Activated CD8-positive, alpha-beta T cell treated with anti-CD3 and anti-CD28 coated beads for 36 hours (primary cell): ENCODE data around the gene IFI27L1. TPM values are rescaled to one million over a fixed set of nuclear protein-coding genes. Genes with fewer than 3 reads are reported as not detected.

Experiments used
- ATAC-seq: fragments of 200-7000 bp; cut with Tn5 transposase; one replicate; pipeline ENCODE4 v1.10.0; 2021; ENCODE audit warnings: mild to moderate bottlenecking, moderate library complexity
- CTCF ChIA-PET: fragments of 350-600 bp; sonication (Branson Sonifier 250); formaldehyde crosslinking; loops from one replicate; lab custom pipeline; 2021; ENCODE audit warnings: antibody characterized with exemption; lab: Charles Lee
- POLR2A ChIA-PET: fragments of 350-600 bp; sonication (Branson Sonifier 250); formaldehyde crosslinking; loops from one replicate; lab custom pipeline; 2021; ENCODE audit warnings: antibody characterized with exemption; lab: Charles Lee
- DNase-seq: peaks from one replicate; pipeline ENCODE4 v3.0.0-alpha.2; 2020
- H3K27ac Mint-ChIP-seq: one replicate; pipeline ENCODE4 v1.8.0; 2021; ENCODE audit warnings: mild to moderate bottlenecking, mixed read lengths
- H3K27me3 Mint-ChIP-seq: one replicate; pipeline ENCODE4 v1.8.0; 2021; ENCODE audit warnings: mixed read lengths
- H3K36me3 Mint-ChIP-seq: one replicate; pipeline ENCODE4 v1.8.0; 2021; ENCODE audit warnings: low read depth, mixed read lengths
- H3K4me1 Mint-ChIP-seq: one replicate; pipeline ENCODE4 v1.8.0; 2021; ENCODE audit warnings: low read depth, mixed read lengths
- H3K4me3 Mint-ChIP-seq: one replicate; pipeline ENCODE4 v1.8.0; 2021; ENCODE audit warnings: mild to moderate bottlenecking, moderate library complexity, mixed read lengths
- H3K9me3 Mint-ChIP-seq: one replicate; pipeline ENCODE4 v1.8.0; 2021; ENCODE audit warnings: mixed read lengths
- CTCF ChIP-seq: fragments of 200-600 bp; IDR thresholded peaks from one replicate; pipeline ENCODE4 v1.8.0; 2022; ENCODE audit warnings: antibody characterized with exemption, mild to moderate bottlenecking
- intact Hi-C: fragments of 100-400 bp; cut with micrococcal nuclease; formaldehyde crosslinking; loops from one replicate; pipeline ENCODE4 v1.10.0; 2022
- total RNA-seq, 2 experiments: library from RNA; stranded (reverse); gene quantifications; one replicate each; pipeline ENCODE4 v1.2.3, GENCODE V29; 2021

IFI27L1 gene
- total RNA-seq, 2 experiments from 2014 or later: 21.9 to 23.3 TPM

- ChIA-PET POLR2A (interaction anchor here (2.6 kb wide), 1 partner anchor 8 kb away, joined by 7 read pairs; no protein-coding TSS in a partner anchor), CTCF (interaction anchor here (0.8 to 3.0 kb wide), 11 partner anchors 15 to 130 kb away, joined by 3 to 16 read pairs (median 4); no protein-coding TSS in a partner anchor)
- H3K27me3 Mint-ChIP-seq: no peaks in the 10 kb centered on the region
- DNase-seq (no peak), ATAC-seq (no peak)
- intact Hi-C loops: no loop called here
- no peak overlapping the region for H3K27ac Mint-ChIP-seq
- H3K9me3 Mint-ChIP-seq: no peaks in the 10 kb centered on the region
- peaks cover 71% of the 10 kb centered on the region for H3K36me3 Mint-ChIP-seq
- TF ChIP-seq CTCF: no peak
- H3K4me1 Mint-ChIP-seq: peaks cover 13% of the 10 kb centered on the region
- H3K4me3 Mint-ChIP-seq: no peak overlapping the region
These were observed 30.0 kb upstream of the IFI27L1 start for GRCh38 chr14:94051115-94051514.

- H3K36me3 Mint-ChIP-seq: peaks cover 78% of the 10 kb centered on the region
- POLR2A ChIA-PET: interaction anchor here (0.8 kb wide), 1 partner anchor 9 kb away, joined by 3 read pairs; no protein-coding TSS in a partner anchor
These were observed 29.3 kb upstream of the IFI27L1 start for GRCh38 chr14:94051779-94052178.

GRCh38 chr14:94052199-94052598 lies 28.9 kb upstream of the IFI27L1 start:
- DNase-seq (no peak), ATAC-seq (no peak)
- Mint-ChIP-seq H3K36me3 (peaks cover 80% of the 10 kb centered on the region), H3K4me1 (peaks cover 24% of the 10 kb centered on the region), H3K27ac (peak overlapping the region; percentile 2), H3K9me3 (no peaks in the 10 kb centered on the region), H3K27me3 (no peaks in the 10 kb centered on the region), H3K4me3 (no peak overlapping the region)
- ChIA-PET CTCF (interaction anchor here (1.0 to 3.1 kb wide), 8 partner anchors 16 to 113 kb away, joined by 3 to 16 read pairs (median 6); partner anchors contain the start of gene IFI27L1), POLR2A (interaction anchor here (0.8 kb wide), 1 partner anchor 10 kb away, joined by 3 read pairs; no protein-coding TSS in a partner anchor)
- TF ChIP-seq CTCF: no peak
- intact Hi-C loops: no loop called here

More at GRCh38 chr14:94051779-94052178, 29.3 kb upstream of the IFI27L1 start:
- no peak for TF ChIP-seq CTCF
- H3K27ac Mint-ChIP-seq: peak overlapping the region; percentile 2
- H3K9me3 Mint-ChIP-seq: no peaks in the 10 kb centered on the region
- DNase-seq (no peak), ATAC-seq (no peak)
- peaks cover 20% of the 10 kb centered on the region for H3K4me1 Mint-ChIP-seq
- intact Hi-C loops: no loop called here
- CTCF ChIA-PET: interaction anchor here (0.5 to 3.1 kb wide), 10 partner anchors 15 to 112 kb away, joined by 3 to 16 read pairs (median 4); no protein-coding TSS in a partner anchor
- H3K4me3 Mint-ChIP-seq: no peak overlapping the region
- no peaks in the 10 kb centered on the region for H3K27me3 Mint-ChIP-seq

GRCh38 chr14:94052662-94053061 lies 28.4 kb upstream of the IFI27L1 start:
- ChIA-PET POLR2A (interaction anchor here (0.9 to 1.6 kb wide), 2 partner anchors 28 to 128 kb away, joined by 3 to 8 read pairs; partner anchors contain the start of genes DDX24 and IFI27L1), CTCF (interaction anchor here (1.0 to 3.1 kb wide), 5 partner anchors 29 to 113 kb away, joined by 5 to 16 read pairs (median 6); partner anchors contain the start of gene IFI27L1)
- ATAC-seq (no peak), DNase-seq (no peak)
- Mint-ChIP-seq H3K4me3 (no peak overlapping the region), H3K36me3 (peaks cover 82% of the 10 kb centered on the region), H3K4me1 (peaks cover 28% of the 10 kb centered on the region), H3K27ac (peak overlapping the region; percentile 53), H3K9me3 (no peaks in the 10 kb centered on the region), H3K27me3 (no peaks in the 10 kb centered on the region)
- no peak for TF ChIP-seq CTCF
- intact Hi-C loops: no loop called here

- Mint-ChIP-seq H3K27ac (peak overlapping the region; percentile 12), H3K4me1 (peaks cover 44% of the 10 kb centered on the region), H3K4me3 (no peak overlapping the region), H3K27me3 (no peaks in the 10 kb centered on the region), H3K9me3 (no peaks in the 10 kb centered on the region), H3K36me3 (peaks cover 85% of the 10 kb centered on the region)
- intact Hi-C loops: no loop called here
- POLR2A ChIA-PET: interaction anchor here (1.6 kb wide), 2 partner anchors 16 to 27 kb away, joined by 3 to 8 read pairs; partner anchors contain the start of genes DDX24 and IFI27L1
- DNase-seq (no peak), ATAC-seq (no peak)
- TF ChIP-seq CTCF: no peak
- CTCF ChIA-PET: interaction anchor here (1.8 to 3.1 kb wide), 2 partner anchors 17 to 115 kb away, joined by 4 to 10 read pairs; no protein-coding TSS in a partner anchor
These were observed 26.7 kb upstream of the IFI27L1 start for GRCh38 chr14:94054401-94054800.
